ENCODE results near the gene CNTRL. TPM values are rescaled to one million over a fixed set of nuclear protein-coding genes. Genes with fewer than 3 reads are reported as not detected.
"Not testable (repeated sequence)": the region's sequence is repeated elsewhere in the genome, so short reads cannot be mapped to it uniquely, and the experiment has no call there.

CNTRL gene
- total RNA-seq, 1 experiment from 2014 or later = 94.6 TPM

- DNase-seq = peak; percentile 82
Observed at GRCh38 chr9:121075251-121076036, 689 bp downstream of the CNTRL start.

GRCh38 chr9:121082075-121082474 lies 7.3 kb downstream of the CNTRL start:
- Histone ChIP-seq H3K9me2 (replicated peaks; ENCODE audit: insufficient read depth, low read length) (no peaks in the 10 kb centered on the region), H4K20me1 (ENCODE audit: insufficient read depth, low read depth, low read length) (0 out of 2 replicates have a peak, but pooled peaks cover 2% of the 10 kb centered on the region), H3K9me3 (ENCODE audit: low read length) (no peaks in the 10 kb centered on the region), H3K27ac (ENCODE audit: low read length) (peak overlapping the region; percentile 40), H3K79me2 (ENCODE audit: low read length) (peaks cover 96% of the 10 kb centered on the region), H3K36me3 (ENCODE audit: insufficient read depth, low read length) (peaks cover 64% of the 10 kb centered on the region), H3K4me3 (ENCODE audit: low read length) (no peak overlapping the region), H3K4me2 (ENCODE audit: low read depth, low read length, poor library complexity, severe bottlenecking) (no peak overlapping the region), H2AFZ (ENCODE audit: low read length) (no peak overlapping the region), H3K27me3 (ENCODE audit: low read length) (no peaks in the 10 kb centered on the region), H3K4me1 (ENCODE audit: low read length) (peaks cover 19% of the 10 kb centered on the region), H3K9ac (ENCODE audit: low read length) (no peak overlapping the region)
- peak; percentile 47 for DNase-seq

More at GRCh38 chr9:121075251-121076036, 689 bp downstream of the CNTRL start:
- no peaks in the 10 kb centered on the region for H3K9me2 ChIP-seq (replicated peaks; ENCODE audit: insufficient read depth, low read length)
- H2AFZ ChIP-seq (ENCODE audit: low read length) = peak overlapping the region; percentile 86
- H3K4me1 ChIP-seq (ENCODE audit: low read length) = peaks cover 58% of the 10 kb centered on the region
- peak overlapping the region; percentile 100 for H3K9ac ChIP-seq (ENCODE audit: low read length)
- H4K20me1 ChIP-seq (ENCODE audit: insufficient read depth, low read depth, low read length) = 0 out of 2 replicates have a peak, but pooled peaks cover 3% of the 10 kb centered on the region
- H3K4me2 ChIP-seq (ENCODE audit: low read depth, low read length, poor library complexity, severe bottlenecking) = peak overlapping the region; percentile 86
- no peaks in the 10 kb centered on the region for H3K27me3 ChIP-seq (ENCODE audit: low read length)
- peaks cover 9% of the 10 kb centered on the region; the same call in 1 of the 2 replicates for H3K36me3 ChIP-seq (ENCODE audit: insufficient read depth, low read length)
- peak overlapping the region; percentile 100 for H3K27ac ChIP-seq (ENCODE audit: low read length)
- no peaks in the 10 kb centered on the region for H3K9me3 ChIP-seq (ENCODE audit: low read length)
- peaks cover 68% of the 10 kb centered on the region for H3K79me2 ChIP-seq (ENCODE audit: low read length)
- peak overlapping the region; percentile 95 for H3K4me3 ChIP-seq (ENCODE audit: low read length)

GRCh38 chr9:121085661-121086060 lies 10.9 kb downstream of the CNTRL start:
- Histone ChIP-seq H3K4me2 (ENCODE audit: low read depth, low read length, poor library complexity, severe bottlenecking) (no peak overlapping the region), H4K20me1 (ENCODE audit: insufficient read depth, low read depth, low read length) (no peaks in the 10 kb centered on the region), H3K9me2 (replicated peaks; ENCODE audit: insufficient read depth, low read length) (no peaks in the 10 kb centered on the region), H3K9ac (ENCODE audit: low read length) (no peak overlapping the region), H3K9me3 (ENCODE audit: low read length) (no peaks in the 10 kb centered on the region), H3K4me1 (ENCODE audit: low read length) (peaks cover 15% of the 10 kb centered on the region), H3K4me3 (ENCODE audit: low read length) (no peak overlapping the region), H3K27ac (ENCODE audit: low read length) (no peak overlapping the region; the same call in 1 of the 2 replicates), H3K79me2 (ENCODE audit: low read length) (peaks cover 91% of the 10 kb centered on the region), H3K27me3 (ENCODE audit: low read length) (no peaks in the 10 kb centered on the region), H3K36me3 (ENCODE audit: insufficient read depth, low read length) (peaks cover 83% of the 10 kb centered on the region), H2AFZ (ENCODE audit: low read length) (no peak overlapping the region)
- DNase-seq = no peak

GRCh38 chr9:121088576-121088975 lies 13.8 kb downstream of the CNTRL start:
- H3K9me3 ChIP-seq (ENCODE audit: low read length) = no peaks in the 10 kb centered on the region
- no peak for DNase-seq
- H3K27me3 ChIP-seq (ENCODE audit: low read length) = no peaks in the 10 kb centered on the region
- no peaks in the 10 kb centered on the region for H4K20me1 ChIP-seq (ENCODE audit: insufficient read depth, low read depth, low read length)
- H3K79me2 ChIP-seq (ENCODE audit: low read length) = peaks cover 78% of the 10 kb centered on the region
- no peaks in the 10 kb centered on the region for H3K9me2 ChIP-seq (replicated peaks; ENCODE audit: insufficient read depth, low read length)
- no peak overlapping the region for H2AFZ ChIP-seq (ENCODE audit: low read length)
- H3K36me3 ChIP-seq (ENCODE audit: insufficient read depth, low read length) = peaks cover 76% of the 10 kb centered on the region
- H3K4me3 ChIP-seq (ENCODE audit: low read length) = no peak overlapping the region
- no peak overlapping the region for H3K27ac ChIP-seq (ENCODE audit: low read length)
- H3K4me1 ChIP-seq (ENCODE audit: low read length) = no peaks in the 10 kb centered on the region
- no peak overlapping the region for H3K4me2 ChIP-seq (ENCODE audit: low read depth, low read length, poor library complexity, severe bottlenecking)
- no peak overlapping the region for H3K9ac ChIP-seq (ENCODE audit: low read length)

- H3K27ac ChIP-seq (ENCODE audit: low read length); H2AFZ ChIP-seq (ENCODE audit: low read length); H3K9me3 ChIP-seq (ENCODE audit: low read length); H3K9ac ChIP-seq (ENCODE audit: low read length); H4K20me1 ChIP-seq (ENCODE audit: insufficient read depth, low read depth, low read length); H3K27me3 ChIP-seq (ENCODE audit: low read length); DNase-seq; H3K4me1 ChIP-seq (ENCODE audit: low read length); H3K4me2 ChIP-seq (ENCODE audit: low read depth, low read length, poor library complexity, severe bottlenecking); H3K9me2 ChIP-seq (replicated peaks; ENCODE audit: insufficient read depth, low read length); H3K4me3 ChIP-seq (ENCODE audit: low read length): not testable (repeated sequence)
- Histone ChIP-seq H3K36me3 (ENCODE audit: insufficient read depth, low read length) (peaks cover 78% of the 10 kb centered on the region), H3K79me2 (ENCODE audit: low read length) (peaks cover 76% of the 10 kb centered on the region)
Observed at GRCh38 chr9:121090743-121091142, 16.0 kb downstream of the CNTRL start.

GRCh38 chr9:121095057-121095456 lies 20.3 kb downstream of the CNTRL start:
- H3K4me3 ChIP-seq (ENCODE audit: low read length) = no peak overlapping the region
- peaks cover 82% of the 10 kb centered on the region for H3K36me3 ChIP-seq (ENCODE audit: insufficient read depth, low read length)

GRCh38 chr9:121098567-121099198 lies 23.9 kb downstream of the CNTRL start:
- H3K4me2 ChIP-seq (ENCODE audit: low read depth, low read length, poor library complexity, severe bottlenecking) = no peak overlapping the region
- no peaks in the 10 kb centered on the region for H3K9me2 ChIP-seq (replicated peaks; ENCODE audit: insufficient read depth, low read length)
- DNase-seq = no peak
- no peaks in the 10 kb centered on the region for H3K27me3 ChIP-seq (ENCODE audit: low read length)
- no peaks in the 10 kb centered on the region for H3K9me3 ChIP-seq (ENCODE audit: low read length)
- H3K9ac ChIP-seq (ENCODE audit: low read length) = no peak overlapping the region
- no peak overlapping the region for H3K27ac ChIP-seq (ENCODE audit: low read length)
- no peak overlapping the region for H3K4me3 ChIP-seq (ENCODE audit: low read length)
- peaks cover 59% of the 10 kb centered on the region for H3K36me3 ChIP-seq (ENCODE audit: insufficient read depth, low read length)
- no peak overlapping the region for H2AFZ ChIP-seq (ENCODE audit: low read length)
- H3K79me2 ChIP-seq (ENCODE audit: low read length) = peaks cover 36% of the 10 kb centered on the region
- no peaks in the 10 kb centered on the region for H3K4me1 ChIP-seq (ENCODE audit: low read length)
- no peaks in the 10 kb centered on the region for H4K20me1 ChIP-seq (ENCODE audit: insufficient read depth, low read depth, low read length)

More at GRCh38 chr9:121095057-121095456, 20.3 kb downstream of the CNTRL start:
- no peak overlapping the region for H3K27ac ChIP-seq (ENCODE audit: low read length)
- no peaks in the 10 kb centered on the region for H3K27me3 ChIP-seq (ENCODE audit: low read length)
- H3K9me3 ChIP-seq (ENCODE audit: low read length) = no peaks in the 10 kb centered on the region
- no peaks in the 10 kb centered on the region for H3K4me1 ChIP-seq (ENCODE audit: low read length)
- H3K9me2 ChIP-seq (replicated peaks; ENCODE audit: insufficient read depth, low read length) = no peaks in the 10 kb centered on the region
- H3K9ac ChIP-seq (ENCODE audit: low read length) = no peak overlapping the region
- DNase-seq = no peak
- peaks cover 58% of the 10 kb centered on the region for H3K79me2 ChIP-seq (ENCODE audit: low read length)
- H3K4me2 ChIP-seq (ENCODE audit: low read depth, low read length, poor library complexity, severe bottlenecking) = no peak overlapping the region
- no peak overlapping the region for H2AFZ ChIP-seq (ENCODE audit: low read length)
- H4K20me1 ChIP-seq (ENCODE audit: insufficient read depth, low read depth, low read length) = no peaks in the 10 kb centered on the region

GRCh38 chr9:121104054-121104453 lies 29.3 kb downstream of the CNTRL start:
- H3K36me3 ChIP-seq (ENCODE audit: insufficient read depth, low read length) = peaks cover 34% of the 10 kb centered on the region
- not testable (repeated sequence) for H3K9ac ChIP-seq (ENCODE audit: low read length); H3K4me3 ChIP-seq (ENCODE audit: low read length); H3K27ac ChIP-seq (ENCODE audit: low read length); H3K9me3 ChIP-seq (ENCODE audit: low read length); DNase-seq; H4K20me1 ChIP-seq (ENCODE audit: insufficient read depth, low read depth, low read length); H3K4me2 ChIP-seq (ENCODE audit: low read depth, low read length, poor library complexity, severe bottlenecking); H2AFZ ChIP-seq (ENCODE audit: low read length); H3K27me3 ChIP-seq (ENCODE audit: low read length); H3K9me2 ChIP-seq (replicated peaks; ENCODE audit: insufficient read depth, low read length)
- peaks cover 20% of the 10 kb centered on the region for H3K4me1 ChIP-seq (ENCODE audit: low read length)
- H3K79me2 ChIP-seq (ENCODE audit: low read length) = peaks cover 32% of the 10 kb centered on the region

Data from Karpas-422 (cell line).